Measurements from ENCODE around the gene GAB2.

Gene GAB2

DNA sequence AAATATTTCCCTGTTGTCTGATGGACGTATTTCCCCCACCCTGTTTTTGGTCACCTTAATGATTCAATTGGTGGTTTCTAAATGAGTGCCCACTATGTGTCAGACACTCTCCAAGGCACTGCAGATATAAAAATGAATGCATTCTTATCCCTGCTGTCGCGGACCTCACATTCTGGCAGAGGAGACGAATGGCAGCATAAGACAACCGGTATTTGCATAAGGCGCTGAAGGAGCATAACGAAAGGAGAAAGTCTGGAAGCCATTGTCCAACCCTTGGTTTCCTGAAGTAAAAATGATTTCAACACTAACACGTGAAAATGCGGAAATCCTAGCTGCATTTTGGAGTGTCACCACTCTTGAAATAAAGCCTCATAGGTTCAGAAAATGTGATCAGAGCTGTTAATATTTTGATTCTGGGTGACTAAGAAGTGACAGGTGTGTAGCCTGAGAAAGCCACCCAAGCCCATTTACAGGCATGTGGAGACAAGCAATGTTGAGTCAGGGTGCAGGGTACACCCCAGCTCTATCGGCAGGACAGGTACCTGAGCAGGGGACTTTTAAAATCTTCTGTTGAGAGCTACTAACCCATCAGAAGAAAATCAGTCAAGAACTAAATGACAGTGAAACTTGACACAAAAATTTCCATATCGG, 10.1 kb upstream of the GAB2 start:
- no peak for DNase-seq

DNA sequence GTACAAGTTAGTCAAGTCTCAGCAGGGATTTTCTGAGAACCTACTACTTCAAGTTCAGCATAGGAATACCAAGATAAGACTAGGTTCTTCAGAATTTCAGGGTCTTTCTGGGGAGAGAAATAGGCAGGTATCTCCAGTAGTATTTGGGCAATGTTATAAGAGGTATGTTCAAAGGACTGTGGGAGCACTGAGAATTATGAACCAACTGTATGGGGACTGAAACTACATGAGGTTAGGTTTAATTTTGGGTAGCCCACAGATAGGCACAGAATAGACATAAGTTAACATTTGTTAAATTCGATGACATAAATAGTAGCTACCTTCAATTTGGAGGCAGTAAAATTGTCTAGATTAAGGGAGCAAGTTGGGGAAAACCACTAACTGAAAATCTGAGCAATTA, 9.2 kb upstream of the GAB2 start:
- DNase-seq: no peak

DNA sequence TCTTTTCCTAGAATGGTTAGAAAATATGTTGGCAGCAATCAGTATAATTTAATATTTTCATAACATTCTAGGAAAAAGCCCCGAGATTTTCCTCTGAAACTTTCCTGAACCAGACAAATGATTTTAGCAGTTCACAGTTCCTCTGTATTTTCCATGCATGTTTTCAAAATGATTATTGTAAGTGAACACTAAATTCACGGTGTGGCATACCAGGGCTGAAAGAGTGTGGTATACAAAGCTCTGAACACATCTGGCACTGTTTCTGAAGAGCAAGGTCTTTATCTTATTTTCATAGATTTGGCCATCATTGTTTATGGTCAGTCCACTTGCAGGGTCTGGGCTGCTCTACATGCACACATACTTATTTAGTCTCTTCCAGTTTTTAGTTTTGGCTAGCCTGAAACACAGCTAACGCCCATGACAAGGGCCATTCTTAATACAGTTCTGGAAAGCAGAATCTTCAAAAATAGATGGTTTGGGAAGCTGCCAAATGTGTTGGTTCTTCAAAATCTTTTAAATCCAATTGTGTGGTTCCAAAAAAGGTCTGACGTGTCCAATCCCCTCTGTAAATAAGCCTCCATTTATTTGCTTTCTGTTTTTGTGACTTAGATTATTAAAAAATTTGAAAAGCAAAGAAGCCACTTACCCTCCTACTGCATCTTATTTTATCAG, 7.9 kb upstream of the GAB2 start:
- no peak for DNase-seq

DNA sequence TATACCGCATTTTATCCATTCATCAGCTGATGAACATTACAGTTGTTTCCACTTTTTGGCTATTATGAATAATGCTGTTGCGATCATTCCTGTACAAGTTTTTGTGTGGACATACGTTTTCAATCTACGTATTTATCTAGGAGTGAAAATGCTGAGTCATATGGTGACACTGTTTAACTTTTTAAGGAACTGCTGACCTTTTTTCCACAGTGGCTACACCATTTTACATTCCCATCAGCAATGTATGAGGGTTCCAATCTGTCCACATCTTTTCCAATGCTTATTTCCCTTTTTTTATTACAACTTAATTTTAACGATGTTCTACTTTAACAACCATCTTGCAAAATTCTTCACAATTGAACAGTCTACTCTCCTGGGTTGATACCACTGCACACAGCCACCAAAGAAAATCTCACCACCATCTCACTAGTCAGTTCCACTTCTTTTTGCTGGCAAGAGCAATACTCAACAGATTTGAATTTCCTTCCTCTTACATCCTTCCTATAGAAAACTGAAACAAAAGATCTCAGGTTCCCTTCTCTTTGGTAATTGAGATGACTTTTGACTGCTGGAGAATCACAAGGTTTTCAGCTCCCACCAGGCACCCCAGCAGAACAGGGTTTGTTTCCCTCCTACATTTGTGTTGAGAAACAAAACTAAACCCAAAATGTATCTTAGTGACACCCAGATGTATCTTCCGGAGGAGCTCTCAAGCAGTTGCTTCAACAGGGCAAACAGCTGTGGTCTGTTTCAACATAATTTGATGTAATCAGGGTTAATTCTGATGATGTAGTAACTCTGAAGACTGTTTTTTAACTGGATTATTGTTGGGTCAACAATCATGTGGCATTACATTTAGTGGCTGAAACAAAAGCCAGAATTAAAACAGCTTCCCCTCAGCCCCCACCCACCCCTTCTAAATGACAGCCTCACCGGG, 7.0 kb upstream of the GAB2 start:
- no peak for DNase-seq

DNA sequence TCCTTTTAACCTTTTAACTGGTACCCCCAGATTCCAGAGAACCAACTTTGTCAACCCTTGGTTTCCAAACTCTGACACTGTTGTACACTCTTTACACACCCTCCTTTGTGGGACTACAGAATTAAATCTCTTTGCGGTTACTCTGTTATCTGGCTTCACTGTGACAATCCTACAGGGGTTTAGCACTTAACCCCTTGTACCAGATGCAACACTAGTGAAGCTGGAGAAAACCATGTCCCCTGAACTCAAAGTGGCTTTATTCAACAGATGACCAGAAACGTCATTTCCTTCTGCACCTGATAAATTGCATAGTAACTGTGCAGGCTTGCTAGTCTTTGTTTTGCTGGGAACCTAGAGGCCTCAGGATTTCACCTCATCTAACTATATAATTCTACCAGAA, 5.6 kb upstream of the GAB2 start:
- DNase-seq: no peak

DNA sequence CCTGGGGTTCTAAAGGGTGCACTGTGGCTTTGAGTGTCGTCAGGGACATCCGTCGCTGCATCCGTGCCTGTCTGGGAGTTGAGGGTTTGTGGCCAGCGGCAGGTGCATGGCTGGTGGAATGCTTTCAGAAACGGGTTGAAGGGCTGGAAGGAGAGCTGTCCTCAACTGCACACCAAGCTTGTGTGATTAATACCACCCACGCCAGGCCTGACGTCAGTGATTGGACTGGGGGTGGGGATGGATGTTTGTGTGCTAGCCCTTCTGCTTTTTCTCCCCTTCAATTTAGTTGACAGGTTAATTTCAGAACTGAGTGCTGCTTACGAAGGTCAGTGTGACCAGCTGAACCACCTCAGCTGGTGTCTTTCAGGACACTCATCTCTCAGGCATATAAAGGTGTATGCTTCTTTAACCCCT, 3.2 kb upstream of the GAB2 start:
- DNase-seq: no peak

DNA sequence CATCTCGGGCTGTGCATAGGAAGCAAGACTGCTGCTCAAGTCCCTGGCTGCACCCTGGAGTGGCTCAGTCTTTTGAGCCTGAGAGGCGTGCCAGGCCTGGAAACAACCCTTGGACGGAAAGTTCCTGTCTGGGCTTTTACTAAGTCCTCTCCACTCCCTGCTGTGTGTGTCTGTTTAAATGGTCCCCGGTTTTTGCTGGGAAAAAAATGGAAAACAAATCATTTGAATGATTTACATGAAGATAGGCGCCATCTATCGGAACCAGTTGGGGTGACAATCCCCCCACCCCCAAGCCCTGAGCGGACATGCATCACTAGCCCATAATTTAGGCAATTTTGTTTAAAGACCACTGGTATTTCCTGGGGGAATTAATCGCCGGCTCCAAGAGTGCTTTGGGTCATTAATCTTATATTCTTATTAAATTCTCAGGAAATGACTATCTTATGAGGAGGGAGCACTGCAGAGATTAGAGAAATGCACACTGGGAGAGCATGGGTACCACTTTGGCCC, 2.7 kb upstream of the GAB2 start:
- DNase-seq: no peak

DNA sequence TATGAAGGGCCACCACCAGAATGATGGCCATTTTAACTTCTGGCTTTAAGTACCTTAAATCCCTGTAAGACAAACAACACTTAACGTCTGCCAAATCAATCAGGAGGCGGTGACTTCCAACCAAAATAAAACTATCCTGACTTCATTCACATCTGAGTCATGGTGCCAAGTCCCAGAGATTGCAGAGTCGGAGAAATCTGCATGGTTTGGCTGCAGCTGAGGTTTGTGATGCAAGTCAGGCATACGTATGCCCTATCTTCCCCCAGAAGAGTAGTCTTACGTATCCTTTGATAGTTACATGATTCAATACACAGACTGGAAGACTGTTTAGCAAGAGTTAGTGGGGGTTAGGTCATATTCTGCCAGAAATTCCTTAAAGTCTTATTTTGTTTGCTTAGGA, 1.7 kb upstream of the GAB2 start:
- no peak for DNase-seq

DNA sequence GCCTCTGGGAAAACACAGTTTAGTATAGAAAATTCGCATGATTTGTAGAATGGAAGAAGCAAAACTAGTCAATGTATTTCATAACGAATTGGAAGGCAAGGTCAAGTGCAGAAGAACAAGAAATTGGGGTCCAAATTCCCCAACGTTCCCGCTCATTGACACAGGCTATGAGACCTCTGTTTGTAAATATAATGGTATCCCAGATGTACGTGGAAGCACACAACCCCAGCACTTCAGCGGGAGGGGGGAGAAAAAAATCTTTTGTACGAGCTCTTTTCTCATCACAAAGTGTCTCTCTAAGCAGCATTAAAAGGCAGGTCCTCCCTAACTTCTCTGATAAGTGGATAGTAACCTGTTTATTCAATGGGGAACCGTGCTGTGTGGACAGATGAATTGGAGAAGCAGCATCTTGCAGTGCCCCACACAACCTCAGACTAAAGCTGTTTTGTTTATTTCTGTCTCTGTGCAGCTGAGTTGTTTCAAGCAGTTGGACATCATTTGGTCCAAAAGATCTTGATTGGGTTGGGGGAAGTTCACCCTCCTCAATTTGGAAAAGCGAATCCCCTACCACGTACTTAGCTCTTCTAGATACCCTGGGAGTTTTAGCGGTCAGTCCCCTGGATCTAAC, 1.1 kb upstream of the GAB2 start:
- DNase-seq: no peak

DNA sequence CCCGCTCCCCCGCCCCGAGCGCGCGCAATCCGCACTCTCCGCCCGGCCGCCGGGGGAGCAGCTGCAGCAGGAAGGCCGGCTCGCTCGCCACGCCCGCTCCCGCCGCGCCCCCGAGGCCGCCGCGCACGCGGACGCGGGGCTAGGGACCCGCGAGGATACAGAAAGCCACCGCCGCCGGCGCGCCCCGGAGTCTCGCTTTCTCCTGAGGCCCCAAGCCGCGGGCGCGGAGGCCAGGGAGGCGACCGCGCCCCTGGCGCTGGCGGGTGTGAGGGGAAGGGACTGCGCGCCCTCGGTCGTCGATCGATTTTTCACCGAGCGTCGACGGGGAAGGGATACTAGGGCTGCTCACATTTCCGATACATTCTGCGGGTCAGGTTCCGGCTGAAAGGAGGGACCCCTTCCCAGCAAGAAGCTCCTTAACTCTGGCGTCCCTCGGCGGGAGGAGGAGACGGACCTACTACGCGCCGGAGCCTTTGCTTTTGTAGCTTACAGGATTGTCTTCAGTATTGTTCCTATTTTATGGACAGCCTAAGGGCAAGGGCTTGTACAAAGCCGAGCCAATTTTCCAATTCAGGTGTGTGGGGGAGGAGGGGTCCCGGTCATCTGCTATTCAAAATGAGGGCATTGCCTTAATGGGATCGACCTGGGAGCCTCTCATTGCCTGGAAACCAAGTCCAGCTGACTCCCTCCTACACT, 416 bp upstream of the GAB2 start:
- peak; percentile 69 for DNase-seq

DNA sequence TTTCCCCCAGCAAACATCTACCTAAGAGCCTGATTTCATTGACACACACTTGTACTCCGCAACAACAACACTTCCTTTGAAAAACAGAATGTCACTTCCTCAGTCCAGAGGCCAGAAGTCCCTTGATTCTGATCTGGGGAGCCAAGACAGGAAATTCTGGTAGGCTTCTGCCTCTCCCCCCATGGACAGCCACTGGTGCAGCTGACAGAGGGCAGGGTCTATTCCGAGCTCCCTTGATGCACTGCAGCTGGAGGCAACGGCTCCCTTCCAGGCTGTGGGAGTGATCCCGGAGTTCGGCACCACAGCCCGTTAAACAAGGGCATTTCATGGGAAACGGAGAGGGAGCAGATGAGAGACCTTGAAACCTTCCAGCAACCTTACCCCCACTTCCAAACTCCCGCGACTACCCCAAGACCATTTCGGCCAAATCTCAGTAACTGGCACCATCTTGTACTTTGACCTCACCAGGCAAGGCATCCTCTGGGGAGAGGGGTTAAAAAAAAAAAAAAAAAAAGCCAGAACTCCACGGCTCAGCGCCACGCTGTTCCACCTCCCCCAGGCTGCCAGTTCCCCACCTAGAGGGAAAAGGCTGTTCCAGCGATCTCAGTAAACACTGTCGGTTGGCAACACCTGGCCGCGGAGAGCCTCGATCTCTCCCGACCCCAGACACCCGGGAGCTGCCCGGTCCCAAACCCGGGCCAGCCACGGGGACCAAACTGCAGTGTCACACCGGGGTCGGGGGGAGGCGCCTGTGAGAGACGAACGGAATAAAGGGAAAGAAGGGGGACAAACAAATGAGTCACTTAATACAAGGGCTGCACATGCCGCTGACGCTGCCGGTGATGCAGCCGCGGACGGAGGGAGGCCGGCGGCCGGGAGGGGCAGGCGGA, 1.1 kb downstream of the GAB2 start:
- DNase-seq: peak; percentile 54

DNA sequence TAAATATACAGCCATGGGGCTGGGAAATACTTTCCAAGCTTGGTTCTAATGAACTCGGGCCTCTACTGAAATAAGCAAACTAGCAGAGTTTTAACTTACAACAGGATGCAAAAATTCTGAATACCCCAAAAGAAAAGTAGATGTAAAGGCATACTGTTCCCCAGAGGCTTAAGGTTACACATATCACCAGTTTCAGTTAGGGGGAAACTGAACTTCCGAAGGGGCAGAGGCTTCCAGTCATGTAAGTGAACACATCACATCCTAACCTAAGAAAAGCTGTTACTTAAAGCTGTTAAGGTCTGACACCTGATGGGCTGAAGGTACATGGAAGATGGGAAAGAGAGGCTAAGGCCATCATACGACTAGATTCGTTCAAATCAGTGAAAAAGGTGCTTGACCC, 2.3 kb downstream of the GAB2 start:
- DNase-seq: no peak

DNA sequence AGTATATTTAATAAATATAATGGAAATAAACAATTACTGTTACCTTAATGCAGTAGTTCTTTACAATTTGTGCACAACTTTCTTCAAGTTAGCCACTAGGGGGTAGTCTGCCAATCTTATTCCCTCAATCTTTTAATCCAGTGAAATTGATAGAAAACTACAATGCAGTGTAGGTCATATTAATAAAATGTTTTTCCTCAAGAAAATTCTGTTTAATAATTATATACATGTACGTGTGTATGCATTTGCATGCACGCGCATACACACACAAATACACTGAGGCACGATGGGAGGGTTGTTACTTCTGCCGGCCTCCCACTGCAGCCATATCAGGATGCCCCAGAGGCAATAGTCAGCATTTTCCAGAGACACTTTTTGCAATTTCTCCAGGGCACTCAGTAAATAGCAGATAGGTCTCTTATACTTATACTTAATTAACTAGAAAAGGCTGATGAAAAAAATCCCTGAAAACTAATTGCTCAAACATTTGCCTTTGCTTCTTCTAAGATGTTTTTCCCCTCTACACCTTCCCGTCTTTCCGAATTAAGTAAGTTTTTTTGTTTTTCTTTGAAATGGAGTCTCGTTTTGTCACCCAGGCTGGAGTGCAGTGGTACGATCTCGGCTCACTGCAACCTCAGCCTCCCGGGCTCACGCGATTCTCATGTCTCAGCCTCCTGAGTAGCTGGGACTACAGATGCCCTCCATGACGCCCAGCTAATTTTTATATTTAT, 3.1 kb downstream of the GAB2 start:
- DNase-seq: no peak

DNA sequence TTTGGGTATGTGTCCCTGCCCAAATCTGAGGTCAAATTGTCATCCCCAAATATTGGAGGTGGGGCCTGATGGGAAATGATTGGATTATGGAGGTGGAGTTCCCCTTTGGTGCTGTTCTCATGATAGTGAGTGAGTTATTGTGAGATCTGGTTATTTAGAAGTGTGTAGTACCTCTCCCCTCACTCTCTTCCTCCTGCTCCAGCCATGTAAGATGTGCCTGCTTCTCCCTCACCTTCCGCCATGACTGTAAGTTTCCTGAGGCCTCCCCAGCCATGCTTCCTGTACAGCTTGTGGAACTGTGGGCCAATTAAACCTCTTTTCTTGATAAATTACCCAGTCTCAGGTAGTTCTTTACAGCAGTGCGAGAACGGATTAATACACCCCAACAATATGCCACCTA, 9.0 kb downstream of the GAB2 start:
- no peak for DNase-seq

DNA sequence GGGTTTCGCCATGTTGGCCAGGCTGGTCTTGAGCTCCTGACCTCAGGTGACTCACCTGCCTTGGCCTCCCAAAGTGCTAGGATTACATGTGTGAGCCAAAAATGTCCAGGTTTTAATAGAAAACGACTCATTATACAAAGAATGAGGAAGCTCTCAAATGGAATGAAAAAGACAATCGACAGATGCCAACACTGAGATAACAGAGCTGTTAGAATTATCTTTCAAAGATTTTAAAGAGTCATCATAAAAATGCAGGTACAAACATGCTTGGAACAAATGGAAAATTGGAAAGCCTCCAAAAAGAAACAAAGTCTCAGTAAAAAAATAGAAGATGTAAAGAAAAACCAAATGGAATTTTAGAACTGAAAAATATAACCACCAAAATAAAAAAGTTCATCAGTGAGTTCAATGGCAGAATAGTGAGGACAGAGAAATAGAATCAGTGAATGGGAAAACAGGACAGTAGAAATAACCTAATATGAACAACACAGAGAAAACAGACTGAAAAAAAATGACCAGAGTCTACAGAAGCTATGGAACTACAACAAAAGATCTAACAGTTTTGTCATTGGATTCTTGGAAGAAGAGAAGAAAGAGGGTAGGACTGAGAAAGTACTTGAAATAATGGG, 10.9 kb downstream of the GAB2 start:
- no peak for DNase-seq

DNA sequence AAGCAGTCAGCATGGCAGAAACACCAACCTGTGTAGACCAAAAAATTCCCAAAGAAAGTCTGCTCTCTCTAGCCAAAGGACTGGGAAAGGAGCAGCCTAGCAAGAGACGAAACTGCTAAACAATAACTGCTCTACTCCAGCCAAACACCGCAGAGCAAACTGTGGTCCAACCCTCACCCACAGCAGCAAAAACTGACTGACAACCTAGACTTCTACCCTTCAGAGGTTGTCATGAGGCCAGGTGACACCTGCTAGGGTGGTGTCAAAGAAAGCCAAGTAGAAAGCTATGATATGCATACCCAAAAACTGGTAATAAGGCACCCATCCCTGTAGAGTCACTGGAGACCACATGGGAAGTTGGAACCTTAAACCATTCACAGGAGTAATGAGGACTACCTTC, 11.8 kb downstream of the GAB2 start:
- no peak for DNase-seq

DNA sequence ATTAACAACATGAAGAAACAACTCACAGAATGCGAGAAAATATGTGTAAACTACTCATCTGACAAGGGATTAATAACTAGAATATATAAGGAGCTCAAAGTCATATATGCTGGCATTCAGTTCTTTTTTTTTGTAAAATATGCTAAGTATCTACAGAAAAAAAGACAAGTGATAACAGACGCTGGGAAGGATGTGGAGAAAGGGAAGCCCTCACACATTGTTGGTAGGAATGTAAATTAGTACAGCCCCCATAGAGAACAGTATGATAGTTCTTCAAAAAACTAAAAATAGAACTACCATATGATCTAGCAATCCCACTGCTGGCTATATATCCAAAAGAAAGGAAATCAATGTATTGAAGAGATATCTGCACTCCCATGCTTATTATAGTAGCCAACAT, 13.8 kb downstream of the GAB2 start:
- DNase-seq: no peak

DNA sequence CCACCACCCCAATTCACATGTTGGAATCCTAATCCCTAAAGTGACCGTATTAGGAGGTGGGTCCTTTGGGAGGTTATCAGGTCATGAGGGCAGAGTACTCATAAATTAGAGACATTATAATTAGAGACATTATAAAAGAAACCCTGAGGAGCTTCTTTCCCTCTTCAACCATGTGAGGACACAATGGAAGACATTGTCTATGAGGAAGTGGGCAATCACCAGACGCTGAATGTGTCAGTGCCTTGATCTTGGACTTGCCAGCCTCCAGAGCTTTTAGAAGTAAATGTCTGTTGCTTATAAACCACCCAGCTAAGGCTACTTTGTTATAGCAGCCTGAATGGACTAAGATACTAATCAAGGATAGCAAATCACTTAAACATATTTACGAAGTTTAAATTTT, 14.8 kb downstream of the GAB2 start:
- DNase-seq: no peak

DNA sequence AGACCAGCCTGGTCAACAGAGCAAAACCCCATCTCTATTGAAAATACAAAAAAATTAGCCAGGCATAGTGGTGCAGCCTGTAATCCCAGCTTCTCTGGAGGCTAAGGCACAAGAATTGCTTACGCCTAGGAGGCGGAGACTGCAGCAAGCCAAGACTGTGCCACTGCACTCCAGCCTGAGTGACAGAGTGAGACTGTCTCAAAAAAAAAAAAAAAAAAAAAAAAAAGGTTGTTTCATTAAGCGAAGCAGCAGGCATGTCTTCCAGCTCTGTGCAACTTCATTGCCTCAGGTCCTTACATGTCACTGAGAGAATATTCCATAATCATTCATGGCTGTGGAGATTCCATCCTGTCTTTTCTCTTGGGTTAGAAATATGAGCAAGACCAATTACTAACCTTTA, 16.9 kb downstream of the GAB2 start:
- no peak for DNase-seq

DNA sequence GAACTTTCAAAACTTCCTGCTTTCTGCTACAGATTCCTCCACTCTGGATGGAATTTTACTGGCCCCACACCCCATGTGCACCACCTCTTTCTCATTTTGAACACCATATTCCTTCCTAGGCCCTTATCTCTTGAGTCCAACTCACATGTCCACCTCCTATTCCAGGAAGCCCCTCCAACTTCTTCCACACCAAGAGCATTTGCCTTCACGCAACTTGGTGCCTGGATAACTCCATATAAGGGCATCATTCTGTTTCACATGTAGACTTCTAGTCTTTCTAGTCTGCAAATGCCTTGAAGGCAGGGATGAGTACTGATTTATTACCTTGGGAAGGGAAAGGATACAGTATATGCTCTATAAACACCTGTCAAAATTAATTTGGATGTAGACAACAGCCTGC, 17.5 kb downstream of the GAB2 start:
- no peak for DNase-seq
